HG03457 (cell line): ENCODE measurements around the gene FAM53B.

Experiments used
- ATAC-seq: cut with Tn5 transposase; IDR thresholded peaks from one replicate; pipeline ENCODE4 v1.9.1; 2021; ENCODE audit warnings: moderate number of reproducible peaks; ENCODE audit not compliant: unreplicated experiment

FAM53B gene

DNA sequence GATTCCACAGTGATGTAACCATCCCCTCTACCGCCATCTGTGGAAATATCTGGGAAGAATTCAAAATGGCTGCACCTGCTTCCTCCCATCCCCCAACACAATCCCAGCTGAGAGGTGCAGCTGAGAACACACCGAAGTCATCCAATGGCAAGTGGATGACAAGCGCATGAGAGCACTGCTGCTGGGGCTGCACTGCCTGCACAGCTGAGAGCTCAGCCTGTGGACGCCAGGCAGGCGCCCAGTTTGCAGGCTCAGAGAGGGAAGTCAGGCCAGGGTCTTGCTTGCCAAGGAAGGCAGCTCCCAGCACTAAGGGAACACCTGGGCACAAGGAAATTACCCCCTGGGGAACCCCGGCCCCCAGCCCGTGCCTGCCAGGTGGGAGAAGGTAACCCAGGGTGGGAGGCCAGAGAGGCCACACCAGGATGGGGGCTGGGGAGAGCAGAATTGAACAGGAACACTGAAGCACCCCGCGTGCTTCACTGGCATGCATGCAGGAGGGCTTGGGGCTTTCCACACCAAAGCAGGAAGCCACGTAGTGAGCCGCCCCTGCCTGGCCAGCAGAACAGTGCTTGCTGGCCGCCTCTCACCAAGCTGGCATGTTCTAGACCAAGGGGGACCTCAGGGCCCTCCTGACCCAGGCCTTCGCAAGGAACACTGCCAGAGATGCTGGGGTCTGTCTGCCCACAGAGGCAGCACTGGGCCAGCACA lies 46.2 kb downstream of the FAM53B start:
- no peak for ATAC-seq

DNA sequence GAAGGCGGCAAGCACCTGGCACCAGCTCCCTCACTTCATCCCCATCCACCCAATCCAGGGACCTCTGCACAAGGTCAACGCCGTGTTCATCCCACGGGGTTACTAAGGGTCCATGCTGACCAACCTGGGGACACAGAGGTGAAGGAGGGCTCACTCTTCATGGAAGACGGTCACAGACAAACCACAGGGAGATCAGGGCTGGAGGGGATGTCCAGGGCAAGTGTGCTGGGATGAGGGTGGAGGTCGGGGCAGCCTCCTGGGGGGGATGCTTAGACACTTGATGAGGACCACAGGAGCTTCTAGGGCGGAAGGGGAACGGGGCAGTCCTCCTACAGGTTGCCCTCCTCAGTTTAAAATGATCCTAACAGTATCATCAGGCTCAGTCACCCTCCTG lies 46.7 kb downstream of the FAM53B start:
- ATAC-seq: no peak

DNA sequence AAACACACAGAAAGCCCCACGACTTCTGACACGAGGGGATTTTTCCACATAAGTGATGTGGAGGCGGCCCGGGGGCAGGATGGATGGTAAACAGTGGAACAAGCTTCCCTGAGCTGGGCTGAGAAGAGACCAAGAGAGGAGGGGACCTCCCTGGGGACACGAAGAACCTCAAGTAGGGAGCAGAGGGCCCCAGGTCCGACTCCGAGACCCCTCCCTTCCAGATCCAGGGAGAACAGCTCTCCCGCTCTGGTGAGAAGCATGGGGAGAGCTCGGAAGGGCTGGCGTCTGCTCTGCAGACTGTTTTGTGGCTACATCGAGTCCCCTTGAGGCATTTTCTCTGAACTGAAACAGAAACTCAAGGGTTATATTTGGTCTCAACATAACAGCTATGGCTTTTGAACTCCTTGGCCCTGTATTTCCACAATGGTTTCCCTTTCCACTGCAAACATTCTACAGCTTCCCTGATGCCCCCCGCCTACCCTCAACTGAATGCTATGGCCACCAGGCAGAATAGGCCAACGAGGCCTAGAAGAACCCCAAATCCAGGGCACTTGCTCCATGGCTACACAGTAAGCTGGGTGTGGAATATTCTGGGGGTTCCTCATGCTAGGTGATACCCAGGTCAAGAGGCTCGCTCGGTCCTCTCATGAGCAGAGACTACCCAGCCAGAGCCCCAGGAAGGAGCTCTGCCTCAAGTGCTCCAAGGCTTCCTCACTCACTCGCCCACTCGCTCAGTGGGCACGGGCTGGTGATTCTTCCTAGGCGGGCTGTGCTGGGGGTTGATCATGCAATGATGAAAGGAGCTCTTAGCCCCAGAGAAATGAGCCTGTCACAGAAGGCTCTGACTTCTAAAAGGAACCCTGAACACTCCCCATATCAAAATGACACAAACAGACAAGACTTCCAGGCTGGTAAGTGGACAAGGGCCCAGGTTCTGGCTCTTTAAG lies 47.5 kb downstream of the FAM53B start:
- ATAC-seq: peak; percentile 74

DNA sequence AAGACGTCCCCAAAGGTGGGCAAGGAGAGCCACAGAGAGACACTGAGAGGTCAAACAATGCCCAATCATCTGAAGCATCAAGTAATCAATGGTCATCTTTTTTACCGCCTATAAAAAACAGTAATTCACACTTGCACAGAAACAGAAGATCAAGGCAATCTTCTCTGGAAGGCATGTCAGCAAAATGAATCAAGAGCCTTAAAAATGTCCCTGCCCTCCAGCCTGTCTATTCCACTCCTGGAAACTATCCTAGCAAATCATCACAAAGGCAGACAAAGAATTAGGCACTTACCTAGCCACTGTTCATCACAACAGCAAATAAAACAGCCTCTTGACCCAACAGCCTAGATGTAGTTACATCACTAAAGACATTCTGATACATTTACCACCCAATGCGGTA lies 48.9 kb downstream of the FAM53B start:
- no peak for ATAC-seq

DNA sequence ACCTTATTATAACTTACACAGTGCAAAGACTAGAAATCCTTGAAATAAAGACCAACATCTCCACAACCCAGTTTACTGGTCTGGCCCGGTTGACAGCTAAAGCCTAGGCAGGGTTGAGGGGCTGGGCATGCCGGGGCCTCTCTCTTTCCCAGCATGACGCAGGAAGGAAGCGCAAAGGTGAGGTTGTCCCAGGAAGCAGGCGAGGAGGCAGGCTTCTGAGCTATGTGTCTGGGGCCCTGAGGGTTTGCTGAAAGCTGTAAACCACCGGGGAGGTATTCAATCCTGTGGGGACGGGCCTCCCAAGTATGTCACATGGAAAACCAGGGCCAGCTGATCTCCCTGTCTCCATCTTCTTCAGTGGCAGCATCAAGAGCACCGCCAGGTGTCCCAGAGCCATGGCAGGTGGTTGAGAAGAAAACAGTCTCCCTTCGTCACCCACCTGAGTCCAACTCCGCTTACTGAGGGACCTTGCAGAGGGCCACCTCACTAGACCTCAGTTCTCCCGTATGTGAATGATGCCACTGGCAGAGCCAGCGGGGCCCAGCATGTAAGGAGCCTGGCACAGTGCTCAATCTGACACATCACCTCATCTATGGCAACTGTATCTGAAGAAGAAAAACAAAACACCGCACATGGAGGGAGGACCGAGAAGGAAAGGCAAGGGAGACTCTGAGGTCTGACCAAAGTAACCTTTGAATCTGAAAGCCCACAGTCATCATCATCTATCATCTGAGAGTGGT lies 49.5 kb downstream of the FAM53B start:
- ATAC-seq: no peak

DNA sequence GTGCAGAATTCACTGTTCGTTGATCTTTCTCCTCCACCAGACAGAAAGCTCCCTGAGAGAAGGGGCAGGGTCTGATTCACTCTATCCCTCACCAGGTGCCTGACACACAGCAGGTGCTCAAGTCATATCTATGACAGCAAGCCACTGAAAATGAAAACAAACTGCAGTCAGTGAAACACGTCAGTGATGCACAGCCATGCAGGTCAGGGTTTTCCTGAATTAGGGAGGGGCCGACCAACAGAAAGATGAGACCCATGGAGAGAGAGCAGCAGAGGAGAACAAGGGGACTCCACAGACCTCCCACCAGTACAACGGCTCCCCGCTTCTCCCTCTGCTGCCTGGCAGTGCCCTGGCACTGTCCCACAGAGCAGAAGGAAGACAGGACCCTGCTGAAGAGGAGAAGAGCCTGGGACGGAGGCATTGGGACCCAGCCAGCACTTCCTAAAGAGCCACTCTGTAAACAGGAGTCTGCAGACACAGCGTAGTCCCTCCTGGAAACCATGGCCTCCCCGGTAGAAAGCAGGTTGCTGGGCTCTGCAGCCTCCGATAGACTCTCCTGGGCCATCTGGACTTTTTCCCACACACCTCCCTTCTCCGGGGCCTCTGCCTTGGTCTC lies 50.3 kb downstream of the FAM53B start:
- ATAC-seq: no peak

DNA sequence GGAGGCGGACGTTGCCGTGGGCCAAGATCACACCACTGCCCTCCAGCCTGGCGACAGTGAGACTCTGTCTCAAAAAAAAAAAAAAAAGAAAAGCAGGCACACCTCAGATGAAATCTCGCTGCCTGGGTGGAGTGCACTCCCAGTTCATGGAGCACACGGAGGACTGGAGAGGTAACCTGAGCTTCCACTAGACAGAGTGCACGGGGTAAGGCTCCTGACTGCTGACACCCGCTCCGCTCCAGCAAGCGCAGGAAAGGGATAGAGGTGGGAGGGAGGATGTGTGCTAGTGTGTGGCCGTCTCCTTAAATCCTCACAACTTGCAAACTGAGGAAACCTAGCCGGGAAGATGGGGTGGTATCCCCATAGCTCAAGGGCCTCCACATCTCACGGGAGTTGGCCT lies 50.8 kb downstream of the FAM53B start:
- ATAC-seq: no peak

DNA sequence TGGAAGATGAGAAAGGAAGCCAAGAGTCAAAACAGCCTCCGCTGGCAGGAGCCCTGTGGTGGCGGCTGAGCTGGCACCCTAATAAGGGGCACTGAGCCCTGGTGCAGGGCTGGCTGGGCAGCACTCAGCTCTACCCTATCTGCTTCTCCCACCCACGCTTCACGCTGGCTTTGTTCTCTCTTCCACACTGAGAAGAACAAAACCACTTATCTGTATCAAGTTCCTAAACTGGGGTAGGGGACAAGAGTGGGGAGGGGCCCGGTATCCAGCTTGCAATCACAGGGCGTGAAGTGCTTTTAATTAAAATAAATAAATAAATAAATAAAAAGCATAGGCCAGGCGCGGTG lies 52.1 kb downstream of the FAM53B start:
- no peak for ATAC-seq

DNA sequence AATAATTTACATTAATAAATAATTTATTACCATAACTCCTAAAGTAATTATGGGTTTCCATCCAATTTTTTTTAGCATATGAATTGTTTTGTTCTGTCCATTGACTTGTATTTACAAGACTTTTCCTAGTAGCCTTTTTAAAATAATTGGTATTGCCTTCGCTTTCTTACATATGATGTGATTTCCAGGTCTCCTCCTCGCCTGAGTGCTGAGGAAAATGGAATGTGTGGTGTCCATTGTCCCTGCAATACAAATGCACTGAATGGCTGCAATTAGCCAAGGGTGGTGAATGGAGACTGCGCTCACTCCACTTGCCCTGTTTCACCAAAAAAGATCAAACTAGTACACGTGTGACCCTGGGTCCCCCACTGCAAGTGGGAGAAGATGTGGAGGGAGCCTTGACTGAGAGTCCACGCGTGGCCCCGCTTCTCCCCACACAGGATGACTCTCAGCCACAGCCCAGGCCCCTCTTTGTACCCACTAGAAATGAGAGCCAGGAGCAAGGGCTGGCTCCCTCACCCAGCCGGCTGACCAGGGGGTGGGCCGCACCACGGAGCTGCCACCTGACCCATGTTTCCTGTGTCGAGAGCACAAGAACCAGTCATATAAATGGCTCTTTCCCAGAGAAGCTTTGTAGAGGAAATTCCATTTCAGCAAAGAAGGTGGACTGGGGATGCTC lies 52.6 kb downstream of the FAM53B start:
- ATAC-seq: no peak

DNA sequence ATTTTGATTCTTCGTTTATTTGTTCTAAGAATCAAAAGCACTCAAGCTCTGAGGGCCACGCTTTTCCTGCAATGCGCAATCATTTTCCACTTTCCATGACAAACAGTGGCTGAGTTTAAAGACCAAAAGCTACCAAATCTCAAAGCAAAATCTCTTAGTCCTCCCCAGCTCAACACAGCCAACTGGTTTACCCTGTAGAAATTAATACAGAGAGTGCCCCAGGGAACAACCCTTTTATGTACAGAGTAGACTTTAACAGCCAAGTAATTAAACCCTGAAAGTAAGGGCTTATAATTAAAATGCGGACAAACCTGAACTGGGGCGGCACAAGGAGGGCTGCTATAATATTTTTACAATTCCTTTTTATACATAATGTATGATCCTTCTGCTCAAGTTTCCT lies 53.2 kb downstream of the FAM53B start:
- ATAC-seq: no peak

DNA sequence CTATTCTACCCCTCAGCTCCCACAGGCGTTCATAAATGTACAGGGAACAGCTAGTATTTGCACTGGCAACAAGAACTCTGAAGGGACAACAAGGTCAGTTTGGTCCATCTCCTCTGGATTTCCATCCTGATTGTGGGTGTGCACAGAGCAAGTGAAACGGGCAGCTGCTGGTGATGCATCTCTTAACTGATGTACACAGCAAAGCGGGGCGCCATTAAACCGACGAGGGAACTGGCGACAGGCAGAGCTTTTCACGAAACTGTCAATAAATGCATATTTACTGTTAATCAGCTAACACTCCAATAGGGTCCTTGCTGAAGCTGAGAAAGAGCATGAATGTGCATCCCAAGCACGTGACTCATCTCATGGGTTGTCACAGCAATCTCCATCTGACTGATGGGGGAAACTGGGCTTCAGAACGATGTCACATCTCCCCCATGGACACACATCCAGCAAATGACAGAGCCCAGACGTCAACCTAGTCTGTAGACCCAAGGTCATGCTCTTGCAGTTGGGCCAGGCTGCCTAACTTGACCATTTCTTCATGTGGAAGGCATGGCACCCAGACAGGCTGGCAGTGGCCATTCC lies 54.2 kb downstream of the FAM53B start:
- ATAC-seq: no peak

DNA sequence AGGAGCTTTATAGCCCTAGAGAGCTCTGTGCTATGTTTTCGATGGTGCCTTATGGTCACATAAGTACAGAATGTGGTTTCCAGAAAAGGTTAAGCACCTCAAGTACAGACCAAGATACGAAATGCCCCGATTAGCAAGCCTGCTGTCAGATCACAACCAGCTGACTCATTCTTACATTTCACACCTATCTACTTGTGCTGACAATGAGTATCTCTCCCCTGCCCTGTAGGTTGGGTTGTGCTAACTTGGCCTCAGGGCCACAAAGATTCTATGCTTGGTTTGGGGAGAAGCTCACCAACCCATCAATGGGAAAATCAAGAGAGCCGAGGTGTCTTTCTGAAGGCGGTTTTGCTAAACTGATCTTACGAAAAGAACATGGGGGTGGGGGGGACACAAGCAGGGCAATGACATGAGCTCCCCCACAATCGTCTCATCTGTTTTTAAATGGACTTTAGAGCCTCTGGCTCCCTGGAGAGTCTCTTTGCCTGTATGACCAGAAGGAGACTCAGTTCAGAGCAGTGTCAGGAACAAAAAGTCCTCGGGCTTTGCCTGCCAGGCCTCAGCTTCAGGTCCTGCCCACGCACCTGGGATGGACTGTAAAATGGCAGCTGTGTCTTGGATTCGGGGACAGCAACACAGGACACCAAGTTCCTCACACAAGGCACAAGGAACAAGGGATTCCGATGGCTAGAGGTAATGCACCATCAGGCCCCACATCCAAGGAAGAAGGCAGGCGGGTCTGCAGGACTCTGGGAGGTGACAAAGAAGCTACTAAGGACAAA lies 55.1 kb downstream of the FAM53B start:
- peak; percentile 92 for ATAC-seq

DNA sequence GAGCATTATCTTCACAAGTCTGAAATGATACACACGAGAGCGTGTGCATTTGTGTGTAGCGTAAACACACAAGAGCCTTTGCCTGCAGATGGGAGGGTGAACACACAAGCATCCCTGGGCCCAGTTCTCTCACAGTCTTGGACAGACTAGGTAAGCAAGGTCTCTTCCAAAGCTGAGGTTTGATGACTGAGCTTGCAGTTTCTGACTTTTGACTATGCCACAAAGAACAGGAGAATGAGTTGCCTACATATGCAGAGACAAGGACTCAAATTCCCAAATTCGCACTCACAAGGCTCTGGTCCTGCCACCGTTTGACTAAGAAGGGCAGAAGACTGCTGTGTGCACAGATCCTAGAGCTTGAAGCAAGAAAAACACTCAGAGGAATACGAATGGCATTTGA lies 55.8 kb downstream of the FAM53B start:
- ATAC-seq: no peak

DNA sequence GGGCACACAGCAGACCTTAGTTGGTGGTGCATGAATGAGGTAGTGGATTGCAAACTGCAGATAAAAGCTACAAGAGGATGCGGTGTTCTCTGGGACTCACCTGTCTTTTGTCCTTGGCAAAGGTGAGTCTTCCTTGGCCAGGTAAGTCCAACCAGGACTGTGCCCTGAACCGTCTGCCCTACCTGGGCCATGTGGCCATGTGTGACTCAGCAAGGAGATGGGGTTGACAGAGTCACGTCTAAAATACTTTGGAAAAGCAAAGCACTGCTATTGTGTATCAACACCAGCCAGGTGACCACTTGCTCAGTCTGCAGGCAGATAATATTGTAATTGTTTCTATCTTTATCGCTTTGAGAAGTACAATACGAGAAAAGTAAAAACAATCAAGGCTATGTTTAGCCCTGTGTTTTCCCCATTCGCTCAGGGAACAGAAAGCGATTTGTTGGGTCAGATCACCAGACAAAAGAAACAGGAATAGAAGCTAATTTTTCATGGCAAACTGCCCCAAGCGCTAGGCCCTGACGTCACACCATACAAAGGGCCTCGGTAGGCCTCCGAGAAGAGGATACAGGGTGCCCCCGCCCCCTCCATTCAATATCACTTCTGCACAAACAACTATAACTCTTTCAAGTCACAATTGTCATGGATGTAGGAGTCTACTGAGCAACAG lies 57.3 kb downstream of the FAM53B start:
- no peak for ATAC-seq

DNA sequence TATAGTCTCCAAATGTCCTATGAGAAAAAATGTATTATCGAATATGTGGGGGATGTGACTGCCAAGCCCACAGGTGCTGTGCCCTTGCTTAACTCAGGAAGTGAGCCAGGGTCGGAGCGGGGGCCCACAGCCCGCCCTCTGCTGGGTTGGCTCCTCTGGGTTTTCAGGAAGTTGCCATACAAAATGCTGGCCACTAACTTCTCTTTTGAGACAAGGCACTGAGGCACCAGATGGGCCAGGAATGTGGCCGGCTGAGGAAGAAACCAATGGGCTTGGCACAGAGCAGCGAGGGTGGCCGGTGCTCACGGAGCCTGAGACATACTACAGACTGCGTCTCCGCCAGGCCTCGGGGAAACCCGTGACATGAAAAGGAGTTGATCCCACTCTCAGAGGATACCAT lies 58.9 kb downstream of the FAM53B start:
- ATAC-seq: no peak

DNA sequence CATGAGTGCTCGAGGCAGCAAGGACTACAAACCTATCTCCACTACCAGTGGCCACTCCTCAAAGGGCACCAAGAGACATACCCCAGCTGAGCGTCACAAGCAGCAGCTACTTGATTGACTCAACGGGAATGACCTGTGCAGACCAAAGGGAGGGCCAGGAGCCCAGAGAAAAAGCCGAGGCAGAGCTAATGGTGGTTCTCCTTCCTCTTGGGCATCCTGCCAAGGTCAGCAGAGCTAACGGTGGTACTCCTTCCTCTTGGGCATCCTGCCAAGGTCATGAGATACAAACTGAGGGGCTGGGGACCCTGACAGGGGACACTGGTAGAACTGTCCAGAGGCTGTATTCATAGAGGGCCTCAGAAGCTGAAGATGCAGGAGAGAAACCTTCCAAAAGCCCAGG lies 60.4 kb downstream of the FAM53B start:
- ATAC-seq: no peak

DNA sequence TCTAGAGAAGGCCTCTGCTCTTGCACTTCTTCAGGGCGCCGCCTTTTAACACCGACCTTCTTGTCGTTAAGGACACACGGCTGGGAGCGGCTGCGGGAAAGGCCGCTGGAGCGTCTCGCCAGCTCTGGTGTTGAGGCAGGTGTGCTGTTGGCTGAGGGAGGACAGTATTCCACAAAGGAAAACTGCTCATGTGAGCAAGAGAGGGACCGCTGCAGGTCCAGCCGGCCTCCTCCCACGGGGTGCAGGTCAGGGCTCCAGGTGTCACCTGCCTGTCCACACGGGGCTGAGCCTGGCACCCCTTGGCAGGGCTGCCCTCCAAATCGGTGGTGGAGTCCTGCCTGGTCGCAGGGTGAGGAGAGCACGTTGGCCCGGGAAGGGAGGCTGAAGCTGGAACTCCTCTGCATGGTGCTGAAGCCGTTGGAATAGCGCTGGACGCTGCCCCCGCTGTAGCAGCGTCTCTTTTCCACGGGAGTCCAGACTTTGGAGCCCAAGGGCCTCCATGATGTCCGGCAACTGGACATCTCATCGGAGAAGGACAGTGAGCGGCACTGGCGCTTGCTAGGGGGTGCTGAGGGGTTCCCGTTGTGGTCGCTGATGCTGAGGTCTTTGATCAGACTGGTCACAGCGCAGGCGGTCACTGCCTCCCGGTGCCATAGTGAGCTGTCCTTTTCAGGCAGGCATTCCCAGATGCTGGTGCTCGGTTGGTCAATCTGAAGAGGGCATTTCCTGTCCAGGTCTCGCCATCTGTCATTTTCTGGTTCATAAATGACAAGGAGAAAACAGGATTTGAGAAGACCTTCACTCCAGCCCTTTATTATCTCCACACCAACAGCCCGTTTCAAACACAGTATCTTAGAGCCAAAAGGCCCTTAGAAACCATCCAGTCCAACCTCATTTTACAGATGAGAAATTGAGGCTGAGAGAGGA lies 62.3 kb downstream of the FAM53B start:
- ATAC-seq: no peak

DNA sequence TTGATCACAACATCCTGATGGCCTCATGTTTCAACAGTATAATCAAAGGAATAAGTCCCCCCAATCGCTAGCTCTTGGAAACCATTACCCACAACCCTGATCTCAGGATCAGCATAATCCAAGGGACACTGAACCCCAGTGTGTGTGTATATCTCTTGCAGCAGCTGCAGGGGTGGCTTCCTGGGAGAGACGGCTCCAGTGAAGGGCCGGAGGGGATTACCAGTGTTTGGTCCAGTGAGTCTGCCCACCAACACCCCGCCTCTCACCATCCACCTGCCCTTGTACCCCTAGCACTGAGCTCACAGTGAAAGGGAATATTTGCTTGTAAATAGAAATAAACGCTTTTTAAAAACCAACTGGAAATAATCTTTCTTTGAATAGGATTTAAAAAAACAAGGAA lies 63.1 kb downstream of the FAM53B start:
- ATAC-seq: no peak
